ENCODE results near the gene TDRD10.

TDRD10 gene

DNA sequence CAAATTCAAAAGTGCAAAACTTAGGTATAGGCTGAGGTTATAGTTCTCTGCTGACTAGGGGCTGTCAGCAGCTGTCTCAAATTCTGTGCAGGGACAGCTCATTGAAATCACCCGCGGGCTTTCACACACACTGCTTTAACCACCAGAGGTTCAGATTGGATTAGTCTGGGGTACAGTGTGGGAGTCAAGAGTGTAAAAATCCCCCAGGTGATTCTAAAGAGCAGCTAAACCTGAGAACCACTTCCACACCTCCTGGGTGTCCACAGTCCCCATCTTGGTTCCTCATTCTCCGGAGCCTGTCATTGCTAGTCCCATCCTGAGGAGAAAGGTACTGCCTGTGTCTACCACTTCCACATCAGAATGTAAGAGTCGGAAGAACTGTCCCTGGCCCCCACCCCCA, 9.9 kb upstream of the TDRD10 start:
- no peak for DNase-seq (ENCODE audit: low read depth, low spot score)
- TF ChIP-seq CTCF (IDR thresholded peaks at IDR 0.05; ENCODE audit: insufficient read depth, low read length, missing control alignments), result no peak
- ChIA-PET POLR2A (no interaction called here), CTCF (interaction anchor here (5.1 kb wide), 1 partner anchor 12 kb away, joined by 42 read pairs; no protein-coding TSS in a partner anchor)
- no peak overlapping the region for H3K4me3 ChIP-seq (ENCODE audit: low read depth, low read length)

- ChIA-PET CTCF (interaction anchor here (0.9 to 5.1 kb wide), 2 partner anchors 13 to 54 kb away, joined by 3 to 42 read pairs; no protein-coding TSS in a partner anchor), POLR2A (no interaction called here)
- TF ChIP-seq CTCF (IDR thresholded peaks at IDR 0.05; ENCODE audit: insufficient read depth, low read length, missing control alignments), result no peak
- no peak overlapping the region for H3K4me3 ChIP-seq (ENCODE audit: low read depth, low read length)
- DNase-seq (ENCODE audit: low read depth, low spot score), result no peak
These were observed 8.7 kb upstream of the TDRD10 start for GRCh38 chr1:154493276-154493675.

DNA sequence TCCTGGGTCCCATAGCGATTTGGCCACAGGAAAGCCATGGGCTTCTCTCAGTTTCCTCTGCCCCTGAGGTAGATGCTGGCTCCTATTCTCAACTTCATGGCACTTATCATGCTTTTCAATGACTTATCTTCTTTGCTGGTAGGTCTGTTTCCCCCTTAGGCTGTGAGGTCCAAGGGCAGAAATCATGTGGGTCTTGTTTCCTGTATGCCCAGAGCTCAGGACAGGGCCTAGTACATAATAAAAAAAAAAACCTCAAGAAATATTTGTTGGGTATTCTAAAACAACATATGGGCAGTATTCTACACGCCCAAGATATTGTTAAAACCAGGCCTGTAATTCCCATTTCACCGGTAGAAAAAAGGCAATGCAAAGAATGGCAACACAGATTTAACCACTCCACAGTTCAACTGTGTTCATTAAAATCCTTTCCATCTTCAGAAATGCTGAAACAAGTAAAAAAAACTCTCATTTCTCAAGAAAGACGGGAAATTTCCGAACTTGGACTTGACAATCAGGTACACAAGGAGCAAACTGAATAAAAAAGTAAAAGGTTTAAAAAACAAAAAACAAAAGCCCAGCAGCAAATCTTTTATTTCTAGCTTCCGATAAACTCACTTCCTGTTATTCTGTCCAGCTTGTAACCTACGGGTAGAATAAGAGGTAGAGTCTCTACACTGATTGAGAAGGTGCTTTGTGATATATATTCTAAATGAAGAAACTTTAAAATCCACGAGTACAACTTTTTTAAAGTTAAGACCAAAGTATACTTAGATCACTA, 6.3 kb upstream of the TDRD10 start:
- TF ChIP-seq CTCF (IDR thresholded peaks at IDR 0.05; ENCODE audit: insufficient read depth, low read length, missing control alignments), result no peak
- ChIA-PET CTCF (interaction anchor here (1.0 kb wide), 2 partner anchors 15 to 51 kb away, joined by 3 read pairs; no protein-coding TSS in a partner anchor), POLR2A (no interaction called here)

GRCh38 chr1:154496383-154496782, 5.6 kb upstream of the TDRD10 start:
- ChIA-PET POLR2A (no interaction called here), CTCF (interaction anchor here (1.0 to 1.3 kb wide), 2 partner anchors 16 to 50 kb away, joined by 3 read pairs; no protein-coding TSS in a partner anchor)
- H3K4me3 ChIP-seq (ENCODE audit: low read depth, low read length), result no peak overlapping the region
- DNase-seq (ENCODE audit: low read depth, low spot score), result no peak
- TF ChIP-seq CTCF (IDR thresholded peaks at IDR 0.05; ENCODE audit: insufficient read depth, low read length, missing control alignments), result no peak

More for the DNA sequence above, 6.3 kb upstream of the TDRD10 start:
- no peak for DNase-seq (ENCODE audit: low read depth, low spot score)
- H3K4me3 ChIP-seq (ENCODE audit: low read depth, low read length), result no peak overlapping the region

DNA sequence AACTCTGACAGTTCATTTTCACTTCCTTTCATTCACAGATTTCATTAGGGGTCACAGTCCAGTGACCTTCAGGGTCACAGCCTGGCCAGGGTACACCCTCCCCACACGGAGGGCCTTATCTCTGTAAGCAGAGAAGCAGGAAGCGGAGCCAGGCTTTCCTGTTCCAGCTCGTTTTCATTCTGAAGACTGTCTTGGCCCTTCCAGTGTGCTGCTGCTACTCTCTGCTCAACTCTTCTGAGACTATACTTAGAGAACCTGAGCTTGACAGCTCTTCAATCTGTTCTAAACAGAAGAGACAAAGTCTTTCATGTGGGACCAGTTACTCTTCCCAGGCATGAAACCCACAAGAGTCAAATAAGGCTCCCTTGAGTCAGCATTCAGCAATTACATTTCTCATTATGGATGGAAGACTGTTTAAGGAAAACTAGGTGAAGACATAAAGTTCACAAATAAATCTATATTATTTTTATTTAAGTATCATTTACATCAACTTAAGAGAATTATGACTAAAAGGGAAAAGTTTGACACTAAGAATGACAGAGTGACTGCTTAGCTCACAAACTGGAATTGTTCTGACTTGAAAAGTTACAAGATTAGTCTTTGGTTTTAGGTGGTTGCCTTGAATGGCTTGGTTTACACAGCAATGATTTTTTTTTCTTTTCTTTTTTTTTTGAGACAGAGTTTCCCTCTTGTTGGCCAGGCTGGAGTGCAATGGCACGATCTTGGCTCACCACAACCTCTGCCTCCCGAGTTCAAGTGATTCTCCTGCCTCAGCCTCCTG, 4.8 kb upstream of the TDRD10 start:
- no peak for DNase-seq (ENCODE audit: low read depth, low spot score)
- ChIA-PET POLR2A (no interaction called here), CTCF (interaction anchor here (1.0 to 1.3 kb wide), 2 partner anchors 17 to 49 kb away, joined by 3 read pairs; no protein-coding TSS in a partner anchor)
- TF ChIP-seq CTCF (IDR thresholded peaks at IDR 0.05; ENCODE audit: insufficient read depth, low read length, missing control alignments), result no peak
- H3K4me3 ChIP-seq (ENCODE audit: low read depth, low read length), result no peak overlapping the region

GRCh38 chr1:154499446-154499845, 2.6 kb upstream of the TDRD10 start:
- POLR2A ChIA-PET, result no interaction called here
- CTCF ChIA-PET, result interaction anchor here (1.2 to 3.4 kb wide), 4 partner anchors 10 to 47 kb away, joined by 3 to 21 read pairs (median 8); no protein-coding TSS in a partner anchor
- TF ChIP-seq CTCF (IDR thresholded peaks at IDR 0.05; ENCODE audit: insufficient read depth, low read length, missing control alignments), result no peak
- no peak for DNase-seq (ENCODE audit: low read depth, low spot score)
- H3K4me3 ChIP-seq (ENCODE audit: low read depth, low read length), result no peak overlapping the region
